Cardiac septum (tissue), 1 donor: Measurements from ENCODE around the gene CCDC148. TPM values are rescaled to one million over a fixed set of nuclear protein-coding genes. Genes with fewer than 3 reads are reported as not detected.
"Not testable (repeated sequence)": the region's sequence is repeated elsewhere in the genome, so short reads cannot be mapped to it uniquely, and the experiment has no call there.

ENCODE experiments used
- DNase-seq: peaks from one replicate; pipeline ENCODE4 v3.0.0-alpha.2; 2020; ENCODE audit warnings: low spot score
- intact Hi-C: fragments of 100-400 bp; cut with DNase I; formaldehyde crosslinking; loops from one replicate; pipeline ENCODE4 v1.14.0; 2022
- total RNA-seq: library from RNA; stranded (reverse); fragmentation: NEBNext Ultra II Directional; extraction: Animal tissue kit (Norgen Biotek cat#: 25700); gene quantifications from one replicate; pipeline ENCODE4 v1.2.1, GENCODE V29; 2021
- donor health status: DM: no; HTN: no; CAD: no.

Gene CCDC148
- total RNA-seq, 1 donor from 2014 or later = 0.30 TPM

DNA sequence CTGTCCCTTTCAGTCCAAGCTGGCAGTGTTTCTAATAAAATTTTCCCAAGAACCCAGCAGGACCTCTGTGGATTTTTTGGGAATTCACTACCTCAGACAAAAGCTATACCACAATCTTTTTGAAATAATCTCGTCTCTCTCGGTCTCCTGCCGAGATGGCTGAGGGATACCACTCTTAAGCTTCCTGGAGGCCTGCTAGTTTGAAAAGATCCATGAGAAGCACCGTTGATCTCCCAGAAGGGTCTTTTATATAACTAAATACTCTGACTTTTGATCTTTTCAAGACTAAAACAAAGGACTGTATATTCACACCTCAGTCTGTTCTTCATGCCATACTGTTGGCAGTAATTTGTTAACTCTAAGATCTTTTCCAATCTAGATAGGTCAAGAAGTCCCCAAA is 213.2 kb downstream of the CCDC148 start:
- intact Hi-C loops = no loop called here
- no peak for DNase-seq

DNA sequence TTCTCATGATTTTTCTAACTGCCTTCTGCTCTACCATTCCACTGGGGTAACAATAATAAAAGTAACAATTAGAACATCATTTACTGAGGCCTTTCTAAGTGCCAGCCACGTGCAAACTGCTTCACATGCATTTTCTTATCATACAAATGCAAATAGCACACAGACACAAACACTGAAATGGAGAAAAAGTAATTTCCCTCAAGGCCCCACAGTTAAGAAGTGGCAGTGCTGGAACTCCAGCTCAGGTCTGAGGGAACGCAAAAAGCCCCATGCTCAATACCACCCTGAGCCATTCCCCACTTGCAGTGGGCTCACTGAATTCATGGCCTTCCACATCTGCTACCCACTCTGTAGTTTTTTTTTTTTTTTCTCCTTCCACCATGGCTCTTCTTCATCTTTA is 214.3 kb downstream of the CCDC148 start:
- no peak for DNase-seq

GRCh38 chr2:158240975-158241374 is 215.6 kb downstream of the CCDC148 start:
- intact Hi-C loops = no loop called here
- DNase-seq = no peak

More for the DNA sequence above, 214.3 kb downstream of the CCDC148 start:
- intact Hi-C loops = no loop called here

- intact Hi-C loops = no loop called here
- no peak for DNase-seq
These were observed 217.3 kb downstream of the CCDC148 start for GRCh38 chr2:158239271-158239670.

DNA sequence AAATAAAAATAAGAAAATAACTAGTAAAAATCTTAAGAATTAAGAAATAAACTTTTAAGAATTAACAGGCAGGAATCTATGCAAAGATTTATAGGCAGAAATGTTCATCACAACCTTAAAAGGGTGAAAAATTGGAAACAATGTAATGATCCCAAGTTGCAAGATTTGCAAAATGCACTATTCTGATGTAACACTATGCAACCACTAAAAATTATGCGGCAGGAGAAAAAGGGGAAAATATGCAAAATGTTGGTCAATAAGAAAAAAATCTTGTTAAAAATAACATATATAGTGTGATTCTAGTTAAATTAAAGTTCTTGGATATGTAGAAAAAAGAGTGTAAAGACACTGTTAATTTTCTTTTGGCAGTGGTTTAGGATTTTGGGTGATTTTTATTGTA is 222.1 kb downstream of the CCDC148 start:
- intact Hi-C loops = no loop called here
- no peak for DNase-seq

- no peak for DNase-seq
- intact Hi-C loops = no loop called here
These were observed 224.1 kb downstream of the CCDC148 start for GRCh38 chr2:158232476-158232875.

DNA sequence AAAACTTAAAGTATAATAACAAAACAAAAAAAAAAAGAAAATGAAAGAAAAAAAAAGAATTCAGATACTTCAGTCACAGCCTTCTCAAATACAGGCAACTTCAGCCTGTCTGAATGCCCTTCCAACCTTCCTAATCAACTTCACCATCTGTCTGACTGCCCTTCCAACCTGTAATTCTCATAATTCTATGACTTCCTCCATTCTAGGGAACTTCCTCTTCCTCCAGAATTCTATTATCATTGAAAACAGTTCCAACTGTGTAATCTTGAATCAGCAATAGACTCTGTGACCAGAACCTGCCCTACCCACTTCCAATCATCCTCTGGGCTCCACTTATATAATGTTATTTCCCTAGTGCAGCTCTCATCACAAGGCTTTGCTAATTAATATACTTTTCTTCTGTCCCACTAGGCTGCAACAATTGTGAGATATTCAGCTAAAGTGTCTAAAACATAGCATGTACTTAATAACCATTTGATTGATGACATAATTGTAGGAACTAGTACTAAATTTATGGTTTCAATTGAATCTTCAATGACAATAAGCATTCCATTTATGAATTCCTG is 227.5 kb downstream of the CCDC148 start:
- intact Hi-C loops = no loop called here
- DNase-seq = no peak

- intact Hi-C loops, DNase-seq: not testable (repeated sequence)
These were observed 233.5 kb downstream of the CCDC148 start for GRCh38 chr2:158223066-158223465.

- no peak for DNase-seq
- intact Hi-C loops = no loop called here
These were observed 235.2 kb downstream of the CCDC148 start for GRCh38 chr2:158221063-158222020.

DNA sequence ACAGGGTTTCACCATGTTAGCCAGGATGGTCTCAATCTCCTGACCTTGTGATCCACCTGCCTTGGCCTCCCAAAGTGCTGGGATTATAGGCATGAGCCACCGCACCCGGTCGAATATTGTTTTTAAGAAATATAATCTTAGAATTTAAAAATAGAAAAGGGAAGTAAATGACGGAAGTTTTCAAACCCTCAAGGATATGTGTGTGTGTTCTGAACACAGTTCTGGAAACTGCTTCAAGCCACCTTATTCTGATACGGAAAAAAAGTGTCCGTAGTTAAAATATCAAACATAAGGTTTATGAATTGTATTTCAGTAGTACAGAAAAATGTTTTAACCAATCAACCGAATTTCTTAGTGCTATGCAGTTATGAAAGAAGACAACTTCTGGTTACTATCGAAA is 239.0 kb downstream of the CCDC148 start:
- intact Hi-C loops = no loop called here
- no peak for DNase-seq

- no peak for DNase-seq
- intact Hi-C loops = no loop called here
These were observed 242.1 kb downstream of the CCDC148 start for GRCh38 chr2:158214431-158214830.

GRCh38 chr2:158213773-158214172 is 242.8 kb downstream of the CCDC148 start:
- DNase-seq = no peak
- intact Hi-C loops = no loop called here

DNA sequence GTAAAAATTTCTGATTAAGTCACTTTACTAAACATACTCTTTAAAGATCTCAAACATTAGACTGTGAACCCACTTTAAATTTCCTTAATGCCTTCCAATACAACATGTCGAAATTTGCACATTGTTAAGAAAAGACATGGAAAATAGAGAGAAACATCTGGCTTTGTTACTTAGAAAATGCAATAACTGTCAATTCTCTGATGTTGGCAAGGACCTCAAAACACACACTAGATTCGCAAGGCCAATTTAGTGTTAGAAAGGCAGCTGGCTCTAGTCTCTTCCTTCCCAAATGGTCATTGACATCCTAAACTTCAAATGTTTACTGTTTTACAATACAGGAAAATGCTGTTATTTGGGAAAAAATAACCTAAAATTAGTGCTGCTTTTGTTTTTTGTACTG is 244.3 kb downstream of the CCDC148 start:
- no peak for DNase-seq
- intact Hi-C loops = no loop called here

DNA sequence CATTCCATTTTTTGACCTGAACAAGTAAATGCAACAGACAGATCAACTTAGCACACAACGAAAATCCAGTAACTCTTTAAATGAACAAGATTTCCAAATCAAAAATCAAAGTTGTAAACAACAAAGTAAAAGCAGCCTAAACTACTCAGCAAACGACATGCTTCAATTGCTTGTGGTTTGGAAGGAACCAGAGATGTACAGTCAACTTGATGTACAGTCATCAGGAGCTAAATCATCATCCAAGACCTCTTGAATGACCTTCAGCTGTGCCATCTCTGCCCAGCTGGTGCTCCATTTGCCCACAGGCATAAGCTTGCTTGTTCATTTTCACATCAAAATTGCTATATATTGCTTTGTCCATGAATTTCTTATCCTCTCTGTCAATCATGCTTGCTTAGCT is 245.1 kb downstream of the CCDC148 start:
- intact Hi-C loops = no loop called here
- DNase-seq = no peak

- DNase-seq = no peak
- intact Hi-C loops = no loop called here
These were observed 249.2 kb downstream of the CCDC148 start for GRCh38 chr2:158207354-158207753.

DNA sequence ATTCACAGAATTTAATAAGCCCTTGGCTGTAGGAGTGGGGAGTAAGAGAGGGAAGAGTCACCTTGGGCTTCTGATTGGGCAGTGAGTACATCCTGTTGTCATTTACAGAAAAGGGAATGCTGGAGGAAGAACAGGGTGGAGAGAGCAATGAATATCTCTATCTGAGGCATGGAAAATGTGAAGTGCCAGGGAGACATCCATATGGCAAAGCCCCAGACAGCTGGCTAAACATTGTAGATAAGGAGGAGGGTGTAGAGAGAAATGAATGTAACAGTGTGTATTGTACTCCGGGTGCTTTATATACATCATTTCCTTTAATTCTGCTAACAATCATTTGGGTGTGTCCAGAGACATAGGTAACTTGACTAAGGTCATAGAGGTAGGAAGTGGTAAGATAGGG is 251.3 kb downstream of the CCDC148 start:
- intact Hi-C loops = no loop called here
- no peak for DNase-seq

DNA sequence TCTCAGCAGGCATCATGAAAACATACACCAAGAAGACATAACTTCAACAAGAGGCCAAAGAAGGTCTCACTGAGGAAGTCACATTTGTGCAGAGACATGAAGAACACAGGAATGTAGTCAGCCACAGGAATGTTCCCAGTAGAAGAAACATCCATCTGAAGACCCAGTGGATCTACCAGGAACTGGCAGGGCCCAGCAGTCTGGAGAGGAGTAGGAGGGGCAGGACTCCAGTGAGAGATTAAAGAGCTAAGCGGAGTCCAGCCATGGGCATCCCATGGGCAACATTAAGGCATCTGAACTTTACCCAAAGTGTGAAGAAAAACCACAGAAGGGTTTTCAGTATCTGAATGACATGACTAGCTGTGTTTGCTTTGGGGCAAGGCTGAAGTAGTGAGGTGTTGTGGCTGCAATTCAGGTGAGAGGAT is 251.8 kb downstream of the CCDC148 start:
- intact Hi-C loops = no loop called here
- no peak for DNase-seq

- no peak for DNase-seq
- intact Hi-C loops = no loop called here
These were observed 254.3 kb downstream of the CCDC148 start for GRCh38 chr2:158202161-158202815.

GRCh38 chr2:158199928-158200650 is 256.5 kb downstream of the CCDC148 start:
- no peak for DNase-seq
- intact Hi-C loops = no loop called here

GRCh38 chr2:158197940-158198339 is 258.6 kb downstream of the CCDC148 start:
- intact Hi-C loops = no loop called here
- DNase-seq = no peak
